GM13977 (cell line): Measurements from ENCODE around the gene MRPL34.
A peak's percentile ranks its signal among the peaks of the same experiment; 100 is the strongest.
"Not testable (repeated sequence)": the region's sequence is repeated elsewhere in the genome, so short reads cannot be mapped to it uniquely, and the experiment has no call there.

Experiments
- DNase-seq: peaks from one replicate; pipeline ENCODE4 v3.0.0; 2012; ENCODE audit warnings: low spot score
- CTCF ChIP-seq: IDR thresholded peaks from 2 replicates; pipeline ENCODE4 v1.5.1; 2012; ENCODE audit warnings: mild to moderate bottlenecking, control low read depth; ENCODE audit not compliant: insufficient read depth; ENCODE audit errors: extremely low read depth, missing control alignments
- in situ Hi-C: fragments of 300-500 bp; cut with MboI; formaldehyde crosslinking; loops from one replicate; pipeline ENCODE4 v1.12.0; 2022; ENCODE audit warnings: low sequenced_read_pairs, low pct_unique_long_range_greater_than_20kb, mixed read lengths, inconsistent platforms; ENCODE audit not compliant: unreplicated experiment

The MRPL34 gene

GRCh38 chr19:17263712-17264640 lies 41.7 kb upstream of the MRPL34 start:
- TF ChIP-seq CTCF: no peak
- in situ Hi-C loops: no loop called here
- no peak for DNase-seq

GRCh38 chr19:17264641-17264979 lies 41.1 kb upstream of the MRPL34 start, which contains the start of gene USHBP1:
TSS of gene USHBP1 (minus strand) at chr19:17264745. CDS start at chr19:17264299, 446 bp downstream.
- DNase-seq: no peak
- in situ Hi-C loops: no loop called here
- no peak for TF ChIP-seq CTCF

GRCh38 chr19:17266026-17266425 lies 39.6 kb upstream of the MRPL34 start:
- DNase-seq: no peak
- TF ChIP-seq CTCF: no peak
- in situ Hi-C loops: no loop called here

- DNase-seq: no peak
- in situ Hi-C loops: no loop called here
- no peak for TF ChIP-seq CTCF
Measured at GRCh38 chr19:17266589-17266974, 39.1 kb upstream of the MRPL34 start.

GRCh38 chr19:17266975-17267788 lies 38.5 kb upstream of the MRPL34 start, which contains the start of gene BABAM1:
TSS of gene BABAM1 (plus strand) at chr19:17267443. CDS start at chr19:17268807, 1,364 bp downstream.
- DNase-seq: peak; percentile 99
- in situ Hi-C loops: no loop called here
- TF ChIP-seq CTCF: no peak

GRCh38 chr19:17268754-17269153 lies 36.9 kb upstream of the MRPL34 start:
- TF ChIP-seq CTCF: no peak
- in situ Hi-C loops: no loop called here
- DNase-seq: no peak

- in situ Hi-C loops, DNase-seq: not testable (repeated sequence)
Measured at GRCh38 chr19:17274892-17275291, 30.8 kb upstream of the MRPL34 start.
